NB4 (cell line): ENCODE data around the gene SOWAHB.

Experiments
- DNase-seq: peaks from one replicate; pipeline ENCODE4 v3.0.0; 2010; ENCODE audit warnings: low read depth
- H3K4me3 ChIP-seq: one replicate; pipeline ENCODE4 v1.5.1; 2011; ENCODE audit warnings: mild to moderate bottlenecking, low read depth, low read length, moderate library complexity
- CTCF ChIP-seq: IDR thresholded peaks from one replicate; pipeline ENCODE4 v1.5.1; 2012; ENCODE audit warnings: low read depth, low read length
- MAX ChIP-seq: IDR thresholded peaks from 2 replicates; pipeline ENCODE4 v1.6.1; 2011; ENCODE audit warnings: low read depth, low read length
- MYC ChIP-seq: IDR thresholded peaks from 2 replicates; pipeline ENCODE4 v1.6.1; 2011; ENCODE audit warnings: low read depth, low read length
- POLR2A ChIP-seq: IDR thresholded peaks from 2 replicates; pipeline ENCODE4 v1.6.1; 2011; ENCODE audit warnings: mild to moderate bottlenecking; ENCODE audit not compliant: insufficient read length; ENCODE audit errors: extremely low read depth

SOWAHB gene

GRCh38 chr4:76920715-76921114, 22.8 kb upstream of the SOWAHB start:
- no peak for TF ChIP-seq MAX
- no peak for TF ChIP-seq MYC
- no peak for TF ChIP-seq POLR2A
- no peak for TF ChIP-seq CTCF
- DNase-seq, result no peak
- no peak overlapping the region for H3K4me3 ChIP-seq

DNA sequence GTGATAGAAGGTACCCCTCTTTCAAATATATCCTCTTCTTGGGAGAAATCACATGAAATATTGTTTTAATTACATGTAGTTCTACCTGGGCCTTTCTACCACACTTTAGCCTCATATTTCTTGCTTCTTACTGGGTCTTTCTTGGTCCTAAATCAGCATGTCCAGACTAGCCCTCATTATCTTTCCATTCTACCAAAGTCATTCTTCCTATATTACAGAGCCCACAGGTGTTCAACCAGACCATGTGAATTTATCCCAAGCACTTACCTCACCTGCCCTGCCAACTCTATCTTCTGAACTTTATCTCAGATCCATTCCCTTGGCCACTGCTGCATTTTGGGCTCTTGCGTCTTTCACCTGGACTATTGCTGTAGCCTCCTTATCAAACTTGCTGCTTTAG, 11.8 kb upstream of the SOWAHB start:
- H3K4me3 ChIP-seq, result no peak overlapping the region
- no peak for DNase-seq
- TF ChIP-seq POLR2A, result no peak
- no peak for TF ChIP-seq MAX
- no peak for TF ChIP-seq CTCF
- no peak for TF ChIP-seq MYC

GRCh38 chr4:76905521-76905920, 7.6 kb upstream of the SOWAHB start:
- H3K4me3 ChIP-seq, result no peak overlapping the region
- no peak for DNase-seq
- TF ChIP-seq MAX (no peak), MYC (no peak), CTCF (no peak), POLR2A (no peak)

DNA sequence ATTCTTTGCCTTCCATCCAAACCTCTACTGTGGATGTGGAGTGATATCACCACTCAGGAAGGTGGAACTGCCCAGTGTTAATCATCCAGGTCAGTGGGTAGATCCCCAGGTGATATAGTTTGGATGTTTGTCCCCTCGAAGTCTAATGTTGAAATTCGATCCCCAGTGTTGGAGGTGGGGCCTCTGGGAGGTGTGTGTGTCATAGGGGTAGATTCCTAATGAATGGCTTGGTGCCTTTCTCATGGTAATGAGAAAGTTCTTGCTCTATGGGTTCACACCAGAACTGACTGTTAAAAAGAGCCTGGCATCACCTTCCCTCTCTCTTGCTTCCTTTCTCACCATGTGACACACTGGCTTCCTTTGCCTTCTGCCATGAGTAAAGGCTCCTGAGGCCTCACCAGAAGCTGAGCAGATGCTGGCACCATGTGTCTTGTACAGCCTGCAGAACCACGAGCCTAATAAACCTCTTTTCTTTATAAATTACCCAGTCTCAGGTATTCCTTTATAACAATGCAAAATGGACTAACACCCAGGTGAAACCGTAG, 6.8 kb upstream of the SOWAHB start:
- DNase-seq, result no peak
- TF ChIP-seq MYC (no peak), POLR2A (no peak), CTCF (no peak), MAX (no peak)
- no peak overlapping the region for H3K4me3 ChIP-seq

- no peak overlapping the region for H3K4me3 ChIP-seq
- no peak for TF ChIP-seq MYC
- no peak for TF ChIP-seq POLR2A
- no peak for TF ChIP-seq MAX
- no peak for TF ChIP-seq CTCF
- DNase-seq, result no peak
Measured at GRCh38 chr4:76902233-76902890, 4.4 kb upstream of the SOWAHB start.
